ENCODE measurements around the gene TRABD.

TRABD gene

GRCh38 chr22:50175191-50175461, 10.6 kb upstream of the TRABD start:
- no peak for DNase-seq

DNA sequence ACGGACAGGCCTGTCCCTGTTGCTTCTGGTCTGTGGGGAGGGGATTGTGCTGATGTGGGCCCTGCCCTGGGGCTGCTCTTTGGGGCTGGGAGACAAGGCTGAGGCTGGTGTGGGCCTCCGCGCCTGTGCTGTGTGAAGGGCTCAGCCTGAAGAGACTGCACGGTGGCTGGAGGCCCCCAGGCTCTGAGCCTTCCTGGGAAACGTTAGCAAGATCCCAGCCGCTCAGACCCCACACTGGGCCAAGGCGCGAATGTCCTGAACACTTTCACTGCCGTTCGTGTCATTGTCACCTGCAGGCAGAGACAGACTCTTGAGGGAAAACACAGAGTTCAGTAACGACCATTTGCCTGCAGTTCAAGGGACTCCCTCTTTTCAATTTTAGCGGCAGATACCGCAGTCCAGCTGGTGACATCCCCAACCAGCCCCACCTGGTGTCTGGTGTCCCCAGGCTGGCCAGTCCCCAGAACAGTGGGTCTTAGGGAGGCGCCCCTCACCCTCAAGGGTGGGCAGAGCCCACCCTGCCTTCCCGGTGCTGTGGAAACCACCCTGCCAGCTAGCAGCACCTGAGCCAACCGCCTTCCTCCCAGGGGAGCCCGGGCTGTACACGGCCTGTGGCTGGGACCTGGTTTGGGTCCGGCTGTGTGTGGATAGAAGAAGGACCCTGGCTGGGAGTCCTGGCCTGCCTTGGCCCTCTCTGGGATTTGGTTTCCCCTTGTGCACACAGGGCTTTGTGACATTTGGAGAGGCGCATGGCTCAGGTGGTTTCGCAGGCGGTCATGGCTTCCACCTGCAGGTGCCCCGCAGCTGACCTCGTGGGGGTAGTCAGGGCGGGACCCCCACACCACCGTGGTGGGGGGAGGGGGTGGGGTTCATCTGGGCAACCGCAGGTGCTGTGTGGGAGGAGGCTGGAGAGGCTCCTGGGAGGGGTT, 9.5 kb upstream of the TRABD start:
- no peak for DNase-seq

DNA sequence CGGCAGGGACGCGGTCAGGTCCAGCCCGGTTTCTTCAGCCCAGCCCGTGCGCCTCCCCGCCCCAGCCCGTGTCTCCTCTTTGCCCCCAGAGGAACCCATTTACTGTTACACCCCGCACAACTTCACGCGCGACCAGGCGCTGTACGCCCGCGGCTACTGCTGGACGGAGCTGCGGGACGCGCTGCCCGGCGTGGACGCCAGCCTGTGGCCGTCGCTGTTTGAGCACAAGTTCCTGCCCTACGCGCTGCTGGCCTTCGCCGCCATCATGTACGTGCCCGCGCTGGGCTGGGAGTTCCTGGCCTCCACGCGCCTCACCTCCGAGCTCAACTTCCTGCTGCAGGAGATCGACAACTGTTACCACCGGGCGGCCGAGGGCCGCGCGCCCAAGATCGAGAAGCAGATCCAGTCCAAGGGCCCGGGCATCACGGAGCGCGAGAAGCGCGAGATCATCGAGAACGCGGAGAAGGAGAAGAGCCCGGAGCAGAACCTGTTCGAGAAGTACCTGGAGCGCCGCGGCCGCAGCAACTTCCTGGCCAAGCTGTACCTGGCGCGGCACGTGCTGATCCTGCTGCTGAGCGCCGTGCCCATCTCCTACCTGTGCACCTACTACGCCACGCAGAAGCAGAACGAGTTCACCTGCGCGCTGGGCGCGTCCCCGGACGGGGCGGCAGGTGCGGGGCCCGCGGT, 8.7 kb upstream of the TRABD start:
- DNase-seq: no peak

DNA sequence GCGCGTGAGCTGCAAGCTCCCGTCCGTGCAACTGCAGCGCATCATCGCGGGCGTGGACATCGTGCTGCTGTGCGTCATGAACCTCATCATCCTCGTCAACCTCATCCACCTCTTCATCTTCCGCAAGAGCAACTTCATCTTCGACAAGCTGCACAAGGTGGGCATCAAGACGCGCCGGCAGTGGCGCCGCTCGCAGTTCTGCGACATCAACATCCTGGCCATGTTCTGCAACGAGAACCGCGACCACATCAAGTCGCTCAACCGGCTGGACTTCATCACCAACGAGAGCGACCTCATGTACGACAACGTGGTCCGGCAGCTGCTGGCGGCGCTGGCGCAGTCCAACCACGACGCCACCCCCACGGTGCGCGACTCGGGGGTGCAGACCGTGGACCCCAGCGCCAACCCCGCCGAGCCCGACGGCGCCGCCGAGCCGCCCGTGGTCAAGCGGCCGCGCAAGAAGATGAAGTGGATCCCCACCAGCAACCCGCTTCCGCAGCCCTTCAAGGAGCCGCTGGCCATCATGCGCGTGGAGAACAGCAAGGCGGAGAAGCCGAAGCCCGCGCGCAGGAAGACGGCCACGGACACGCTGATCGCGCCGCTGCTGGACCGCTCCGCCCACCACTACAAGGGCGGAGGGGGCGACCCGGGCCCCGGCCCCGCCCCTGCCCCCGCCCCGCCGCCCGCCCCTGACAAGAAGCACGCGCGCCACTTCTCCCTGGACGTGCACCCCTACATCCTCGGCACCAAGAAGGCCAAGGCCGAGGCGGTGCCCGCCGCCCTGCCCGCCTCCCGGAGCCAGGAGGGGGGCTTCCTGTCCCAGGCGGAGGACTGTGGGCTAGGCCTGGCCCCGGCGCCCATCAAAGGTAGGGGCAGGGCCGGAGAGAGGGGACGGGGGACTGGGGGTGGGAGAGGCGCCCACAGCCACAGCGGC, 7.9 kb upstream of the TRABD start:
- DNase-seq: no peak

DNA sequence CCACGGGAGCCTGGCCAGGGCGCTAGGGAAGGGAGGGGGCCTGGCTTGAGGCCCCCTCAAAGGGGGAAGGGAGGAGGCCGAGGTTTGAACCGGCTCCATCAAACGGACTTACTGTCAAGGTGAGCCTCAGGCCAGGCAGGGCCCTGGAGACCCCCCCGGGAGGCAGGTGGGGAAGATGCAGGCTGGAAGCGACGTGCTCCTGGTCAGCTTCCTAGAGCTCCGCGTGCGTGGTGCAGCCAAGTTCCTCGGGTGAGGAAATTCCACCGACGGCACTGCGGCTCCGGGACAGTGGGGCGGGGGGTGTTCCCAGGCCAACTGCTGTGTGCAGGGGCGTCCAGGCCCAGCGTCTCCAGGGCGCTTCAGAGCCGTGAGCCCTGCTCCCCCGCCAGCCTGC, 7.2 kb upstream of the TRABD start:
- DNase-seq: no peak

- DNase-seq: no peak
These were observed 6.5 kb upstream of the TRABD start for GRCh38 chr22:50178871-50179869.

DNA sequence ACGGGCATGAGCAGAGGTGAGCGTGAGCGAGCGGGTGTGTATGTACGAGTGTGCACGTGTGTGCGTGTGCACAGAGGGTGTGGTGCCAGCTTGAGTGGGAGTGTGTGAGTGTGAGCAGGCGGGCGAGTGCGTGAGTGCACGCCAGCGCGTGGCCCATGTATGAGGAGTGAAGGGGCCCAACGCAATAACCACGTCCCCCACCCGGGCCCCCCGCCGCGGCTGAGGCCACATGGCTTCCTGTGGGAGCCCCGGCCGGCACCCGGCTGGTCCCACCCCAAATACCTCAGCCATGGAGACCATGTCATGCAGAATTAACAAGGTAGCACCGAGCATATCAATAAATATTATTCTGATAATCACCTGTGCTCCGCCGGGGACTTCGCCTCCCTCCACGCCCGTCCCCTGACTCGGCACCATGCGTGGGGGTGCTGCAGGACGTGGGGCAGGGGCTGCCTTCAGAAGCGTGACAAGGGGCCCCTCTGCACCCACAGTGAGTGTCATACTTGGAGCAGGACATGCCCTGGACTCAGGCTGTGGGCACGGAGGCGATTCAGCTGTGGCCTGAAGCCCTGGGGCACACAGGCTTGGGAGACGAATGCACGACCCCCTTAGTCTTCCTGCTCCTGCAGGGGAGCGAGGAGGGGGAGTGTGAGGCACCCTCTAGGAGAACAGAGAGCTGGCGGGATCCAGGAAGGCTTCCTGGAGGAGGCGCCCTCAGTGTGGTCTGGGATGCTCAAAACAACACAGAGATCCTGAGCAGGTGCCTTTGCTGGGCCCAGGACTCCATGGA, 5.6 kb upstream of the TRABD start:
- no peak for DNase-seq

GRCh38 chr22:50180727-50181521, 4.8 kb upstream of the TRABD start:
- no peak for DNase-seq

GRCh38 chr22:50182176-50183081, 3.3 kb upstream of the TRABD start:
- DNase-seq: no peak

DNA sequence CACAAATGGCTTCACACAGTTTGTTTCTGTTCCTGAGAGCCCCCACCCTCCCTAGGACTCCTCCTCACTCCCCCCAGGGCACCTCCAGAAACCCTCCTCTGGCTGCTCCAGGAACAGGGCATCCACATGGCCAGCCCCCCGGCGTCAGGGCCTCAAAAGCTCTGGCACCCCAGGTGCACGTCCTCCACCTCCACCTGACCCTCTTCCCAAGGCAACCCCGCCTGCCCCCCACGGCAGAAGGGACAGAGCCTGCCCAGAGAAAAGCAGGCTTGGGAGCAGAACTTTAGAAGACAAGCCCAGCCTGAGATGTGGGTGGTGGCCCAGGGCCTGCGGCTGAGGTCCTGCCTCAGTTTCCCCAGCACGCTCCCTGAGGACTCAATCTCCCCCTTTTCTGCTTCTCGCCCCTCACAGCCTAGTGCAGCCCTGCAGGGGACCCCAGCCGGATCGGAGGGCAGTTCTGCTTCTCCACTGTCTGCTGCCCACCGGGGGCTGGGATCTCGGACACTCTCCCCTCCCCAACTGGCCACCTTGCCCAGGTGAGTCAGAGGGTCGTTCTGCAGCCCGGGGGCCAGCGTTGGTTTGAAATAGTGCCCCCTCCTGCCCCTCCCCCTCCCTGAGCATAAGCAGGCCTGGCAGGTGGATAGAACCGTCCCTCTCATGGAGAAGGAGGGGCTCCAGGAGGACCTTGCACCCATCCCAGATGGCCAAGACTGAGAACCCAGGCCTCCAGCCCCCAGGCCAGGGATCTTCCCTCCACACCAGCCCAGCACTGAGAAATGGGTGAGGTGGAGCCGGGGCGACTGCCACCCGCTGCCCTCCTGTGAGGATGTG, 2.4 kb upstream of the TRABD start:
- no peak for DNase-seq

GRCh38 chr22:50184004-50184901, 1.5 kb upstream of the TRABD start:
- DNase-seq: peak; percentile 15 to 22

DNA sequence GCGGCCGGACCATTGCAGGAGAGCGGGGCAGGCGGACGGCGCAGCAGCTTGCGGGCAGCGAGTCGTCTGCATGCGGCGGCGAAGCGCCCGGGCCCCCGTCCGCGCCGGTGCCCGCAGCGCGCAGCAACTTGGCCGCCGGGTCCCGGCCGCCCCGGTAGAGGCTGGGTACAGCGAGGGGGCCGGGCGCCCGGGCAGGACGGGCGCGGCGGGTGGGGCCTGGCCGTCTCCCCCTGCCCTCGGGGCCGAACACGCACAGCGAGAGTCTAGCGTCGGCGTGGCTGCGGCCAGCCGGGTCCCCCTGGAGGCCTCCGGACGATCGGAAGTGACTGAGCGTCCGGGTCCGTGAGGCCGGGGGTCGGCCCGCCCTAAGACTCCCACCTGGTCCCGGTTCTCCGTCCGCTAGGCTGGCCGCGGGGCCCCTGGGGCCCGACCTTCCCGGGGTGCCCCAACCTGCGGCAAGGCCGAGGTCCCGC, 775 bp upstream of the TRABD start:
- DNase-seq: no peak

- no peak for DNase-seq
These were observed 535 bp downstream of the TRABD start for GRCh38 chr22:50186181-50186714.

DNA sequence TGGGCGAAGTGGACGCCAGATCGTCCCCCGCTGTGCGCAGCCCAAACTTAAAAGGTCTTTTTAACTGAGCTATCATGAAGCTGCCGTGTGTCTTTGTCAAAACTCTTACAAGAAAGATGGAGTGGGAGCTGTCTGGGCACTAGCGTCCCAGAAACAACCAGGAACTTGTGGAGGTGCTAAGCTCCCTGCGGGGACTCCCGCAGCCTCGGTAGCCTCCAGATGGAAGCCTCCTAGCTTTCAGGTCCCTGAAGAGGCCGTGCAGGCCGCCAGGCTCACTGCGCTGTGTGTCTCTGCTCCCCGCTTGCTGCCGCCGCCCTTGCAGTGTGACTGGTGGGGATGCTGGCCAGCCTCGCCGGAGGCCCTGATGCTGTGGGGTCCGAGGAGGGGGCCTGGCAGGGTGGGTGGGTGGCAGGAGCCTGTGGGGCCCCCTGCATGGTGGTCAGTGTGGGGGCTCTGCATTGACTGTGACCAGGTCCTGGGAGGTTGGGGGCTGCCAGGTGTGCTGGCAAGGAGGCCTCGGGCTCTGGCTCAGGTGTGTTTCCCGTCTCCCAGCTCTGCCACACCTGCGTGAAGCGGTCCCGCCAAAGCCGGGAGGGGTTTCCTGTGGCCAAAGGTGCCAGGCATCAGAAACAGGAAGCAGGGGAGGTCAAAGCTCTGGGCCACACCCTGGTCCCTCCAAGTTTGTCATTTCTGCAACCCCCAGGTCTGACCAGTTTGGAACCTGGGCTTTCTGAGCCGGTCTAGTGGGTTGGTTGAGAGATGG, 1.2 kb downstream of the TRABD start:
- DNase-seq: no peak

DNA sequence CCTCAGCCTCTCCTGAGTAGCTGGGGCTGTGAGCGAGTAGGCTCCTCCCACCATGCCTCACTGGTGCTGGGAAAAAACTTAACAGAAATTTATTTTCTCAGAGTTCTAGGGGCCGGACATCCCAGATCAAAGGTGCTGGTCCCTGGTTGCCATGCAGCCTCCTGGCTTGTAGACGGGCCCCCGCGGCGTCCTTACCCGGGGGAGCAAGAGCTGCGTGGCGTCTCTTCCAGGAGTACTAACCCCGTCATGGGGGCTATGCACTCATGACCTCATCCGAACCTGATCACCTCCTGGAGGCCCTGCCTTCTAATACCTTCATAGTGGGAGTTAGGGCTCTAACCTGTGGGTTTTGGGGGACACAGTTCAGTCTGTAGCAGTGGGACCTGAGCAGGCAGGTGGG, 2.6 kb downstream of the TRABD start:
- no peak for DNase-seq

All from AML-193 (cell line).